Measurements from ENCODE around the gene MRPL40.

The MRPL40 gene

GRCh38 chr22:19387575-19387974, 44.8 kb upstream of the MRPL40 start:
- WGBS (ENCODE audit: extremely low coverage, insufficient coverage, low lambda C conversion rate) = no CpG with 5 or more reads among the region's 7 CpGs
- no peak overlapping the region for H3K23ac ChIP-seq (ENCODE audit: low read length)
- H3K4me1 ChIP-seq (ENCODE audit: control insufficient read depth, low read depth, low read length) = no peaks in the 10 kb centered on the region
- no peak overlapping the region for H2BK15ac ChIP-seq (replicated peaks; ENCODE audit: low read depth)
- H3K9ac ChIP-seq (ENCODE audit: low read length) = no peak overlapping the region
- no peak overlapping the region for H3K18ac ChIP-seq (ENCODE audit: low read length)
- H3K27ac ChIP-seq (ENCODE audit: low read depth, low read length) = no peak overlapping the region
- DNase-seq = no peak
- no peaks in the 10 kb centered on the region for H3K79me1 ChIP-seq (ENCODE audit: low read length)
- no peak overlapping the region for H3K4ac ChIP-seq (ENCODE audit: low read depth, low read length)
- no peaks in the 10 kb centered on the region for H3K79me2 ChIP-seq (ENCODE audit: control insufficient read depth, insufficient read depth, low read length)
- H2BK5ac ChIP-seq (ENCODE audit: low read length) = no peak overlapping the region
- no peak overlapping the region for H3K56ac ChIP-seq (ENCODE audit: low read length)
- no peak overlapping the region for H4K5ac ChIP-seq (ENCODE audit: low read length)
- H2BK120ac ChIP-seq (ENCODE audit: low read depth, low read length) = no peak overlapping the region
- no peaks in the 10 kb centered on the region for H3K27me3 ChIP-seq (ENCODE audit: insufficient read depth, low read length, poor library complexity)
- no peak overlapping the region for H3K4me3 ChIP-seq (ENCODE audit: low read length)
- no peak overlapping the region for H3K4me2 ChIP-seq (ENCODE audit: low read length)
- no peak overlapping the region for H4K8ac ChIP-seq (ENCODE audit: low read depth, low read length)
- H3K36me3 ChIP-seq (ENCODE audit: control insufficient read depth, insufficient read depth, low read length) = peaks cover 23% of the 10 kb centered on the region
- no peak overlapping the region for H2AK5ac ChIP-seq (ENCODE audit: low read length)

- Histone ChIP-seq H3K23ac (ENCODE audit: low read length) (no peak overlapping the region), H3K36me3 (ENCODE audit: control insufficient read depth, insufficient read depth, low read length) (peaks cover 16% of the 10 kb centered on the region), H4K5ac (ENCODE audit: low read length) (no peak overlapping the region), H2BK15ac (replicated peaks; ENCODE audit: low read depth) (no peak overlapping the region), H3K18ac (ENCODE audit: low read length) (no peak overlapping the region), H3K79me2 (ENCODE audit: control insufficient read depth, insufficient read depth, low read length) (no peaks in the 10 kb centered on the region), H3K4me3 (ENCODE audit: low read length) (no peak overlapping the region), H3K56ac (ENCODE audit: low read length) (no peak overlapping the region), H3K4ac (ENCODE audit: low read depth, low read length) (no peak overlapping the region), H3K9ac (ENCODE audit: low read length) (no peak overlapping the region), H2BK120ac (ENCODE audit: low read depth, low read length) (no peak overlapping the region), H3K27me3 (ENCODE audit: insufficient read depth, low read length, poor library complexity) (no peaks in the 10 kb centered on the region), H2AK5ac (ENCODE audit: low read length) (no peak overlapping the region), H3K79me1 (ENCODE audit: low read length) (no peaks in the 10 kb centered on the region), H3K4me2 (ENCODE audit: low read length) (no peak overlapping the region), H2BK5ac (ENCODE audit: low read length) (no peak overlapping the region), H4K8ac (ENCODE audit: low read depth, low read length) (no peak overlapping the region), H3K27ac (ENCODE audit: low read depth, low read length) (no peak overlapping the region), H3K4me1 (ENCODE audit: control insufficient read depth, low read depth, low read length) (no peaks in the 10 kb centered on the region)
- no CpG with 5 or more reads among the region's 5 CpGs for WGBS (ENCODE audit: extremely low coverage, insufficient coverage, low lambda C conversion rate)
- DNase-seq = no peak
Measured at GRCh38 chr22:19393704-19394103, 38.6 kb upstream of the MRPL40 start.

- Histone ChIP-seq H3K4me3 (ENCODE audit: low read length) (no peak overlapping the region), H3K27ac (ENCODE audit: low read depth, low read length) (no peak overlapping the region), H3K4me2 (ENCODE audit: low read length) (no peak overlapping the region), H3K56ac (ENCODE audit: low read length) (no peak overlapping the region), H3K4ac (ENCODE audit: low read depth, low read length) (no peak overlapping the region), H2BK120ac (ENCODE audit: low read depth, low read length) (no peak overlapping the region), H3K36me3 (ENCODE audit: control insufficient read depth, insufficient read depth, low read length) (peaks cover 11% of the 10 kb centered on the region), H2BK5ac (ENCODE audit: low read length) (no peak overlapping the region), H4K8ac (ENCODE audit: low read depth, low read length) (no peak overlapping the region), H2BK15ac (replicated peaks; ENCODE audit: low read depth) (no peak overlapping the region), H3K79me2 (ENCODE audit: control insufficient read depth, insufficient read depth, low read length) (no peaks in the 10 kb centered on the region), H4K5ac (ENCODE audit: low read length) (no peak overlapping the region), H3K27me3 (ENCODE audit: insufficient read depth, low read length, poor library complexity) (no peaks in the 10 kb centered on the region), H2AK5ac (ENCODE audit: low read length) (no peak overlapping the region), H3K18ac (ENCODE audit: low read length) (no peak overlapping the region), H3K23ac (ENCODE audit: low read length) (no peak overlapping the region), H3K4me1 (ENCODE audit: control insufficient read depth, low read depth, low read length) (no peaks in the 10 kb centered on the region), H3K9ac (ENCODE audit: low read length) (no peak overlapping the region), H3K79me1 (ENCODE audit: low read length) (no peaks in the 10 kb centered on the region)
- no peak for DNase-seq
- no CpG with 5 or more reads among the region's 8 CpGs for WGBS (ENCODE audit: extremely low coverage, insufficient coverage, low lambda C conversion rate)
Measured at GRCh38 chr22:19394274-19395050, 37.9 kb upstream of the MRPL40 start.

GRCh38 chr22:19395276-19395675, 37.1 kb upstream of the MRPL40 start:
- WGBS (ENCODE audit: extremely low coverage, insufficient coverage, low lambda C conversion rate) = no CpG with 5 or more reads among the region's 4 CpGs
- Histone ChIP-seq H4K5ac (ENCODE audit: low read length) (no peak overlapping the region), H3K4me1 (ENCODE audit: control insufficient read depth, low read depth, low read length) (no peaks in the 10 kb centered on the region), H3K79me1 (ENCODE audit: low read length) (no peaks in the 10 kb centered on the region), H4K8ac (ENCODE audit: low read depth, low read length) (no peak overlapping the region), H3K23ac (ENCODE audit: low read length) (no peak overlapping the region), H3K36me3 (ENCODE audit: control insufficient read depth, insufficient read depth, low read length) (peaks cover 7% of the 10 kb centered on the region), H3K27ac (ENCODE audit: low read depth, low read length) (no peak overlapping the region), H3K56ac (ENCODE audit: low read length) (no peak overlapping the region), H3K4me2 (ENCODE audit: low read length) (no peak overlapping the region), H3K18ac (ENCODE audit: low read length) (no peak overlapping the region), H3K27me3 (ENCODE audit: insufficient read depth, low read length, poor library complexity) (no peaks in the 10 kb centered on the region), H2BK5ac (ENCODE audit: low read length) (no peak overlapping the region), H2BK15ac (replicated peaks; ENCODE audit: low read depth) (no peak overlapping the region), H2AK5ac (ENCODE audit: low read length) (no peak overlapping the region), H3K9ac (ENCODE audit: low read length) (no peak overlapping the region), H3K4ac (ENCODE audit: low read depth, low read length) (no peak overlapping the region), H3K79me2 (ENCODE audit: control insufficient read depth, insufficient read depth, low read length) (no peaks in the 10 kb centered on the region), H3K4me3 (ENCODE audit: low read length) (no peak overlapping the region), H2BK120ac (ENCODE audit: low read depth, low read length) (no peak overlapping the region)
- DNase-seq = no peak

- WGBS (ENCODE audit: extremely low coverage, insufficient coverage, low lambda C conversion rate) = no CpG with 5 or more reads among the region's 6 CpGs
- Histone ChIP-seq H3K4ac (ENCODE audit: low read depth, low read length) (no peak overlapping the region), H2BK120ac (ENCODE audit: low read depth, low read length) (no peak overlapping the region), H3K56ac (ENCODE audit: low read length) (no peak overlapping the region), H3K18ac (ENCODE audit: low read length) (no peak overlapping the region), H3K4me3 (ENCODE audit: low read length) (no peak overlapping the region), H3K36me3 (ENCODE audit: control insufficient read depth, insufficient read depth, low read length) (peaks cover 7% of the 10 kb centered on the region), H3K9ac (ENCODE audit: low read length) (no peak overlapping the region), H2BK15ac (replicated peaks; ENCODE audit: low read depth) (no peak overlapping the region), H4K8ac (ENCODE audit: low read depth, low read length) (no peak overlapping the region), H2AK5ac (ENCODE audit: low read length) (no peak overlapping the region), H3K79me1 (ENCODE audit: low read length) (no peaks in the 10 kb centered on the region), H4K5ac (ENCODE audit: low read length) (no peak overlapping the region), H3K4me1 (ENCODE audit: control insufficient read depth, low read depth, low read length) (no peaks in the 10 kb centered on the region), H3K79me2 (ENCODE audit: control insufficient read depth, insufficient read depth, low read length) (no peaks in the 10 kb centered on the region), H3K4me2 (ENCODE audit: low read length) (no peak overlapping the region), H3K23ac (ENCODE audit: low read length) (no peak overlapping the region), H3K27ac (ENCODE audit: low read depth, low read length) (no peak overlapping the region), H3K27me3 (ENCODE audit: insufficient read depth, low read length, poor library complexity) (no peaks in the 10 kb centered on the region), H2BK5ac (ENCODE audit: low read length) (no peak overlapping the region)
- no peak for DNase-seq
Measured at GRCh38 chr22:19396561-19396933, 35.8 kb upstream of the MRPL40 start.

Data from mesendoderm (in vitro differentiated cells).